Measurements from ENCODE around the gene ARFIP2.
A peak's percentile ranks its signal among the peaks of the same experiment; 100 is the strongest.

The ARFIP2 gene

GRCh38 chr11:6520265-6520664 lies 39.1 kb upstream of the ARFIP2 start:
- TF ChIP-seq, protein P1, sequence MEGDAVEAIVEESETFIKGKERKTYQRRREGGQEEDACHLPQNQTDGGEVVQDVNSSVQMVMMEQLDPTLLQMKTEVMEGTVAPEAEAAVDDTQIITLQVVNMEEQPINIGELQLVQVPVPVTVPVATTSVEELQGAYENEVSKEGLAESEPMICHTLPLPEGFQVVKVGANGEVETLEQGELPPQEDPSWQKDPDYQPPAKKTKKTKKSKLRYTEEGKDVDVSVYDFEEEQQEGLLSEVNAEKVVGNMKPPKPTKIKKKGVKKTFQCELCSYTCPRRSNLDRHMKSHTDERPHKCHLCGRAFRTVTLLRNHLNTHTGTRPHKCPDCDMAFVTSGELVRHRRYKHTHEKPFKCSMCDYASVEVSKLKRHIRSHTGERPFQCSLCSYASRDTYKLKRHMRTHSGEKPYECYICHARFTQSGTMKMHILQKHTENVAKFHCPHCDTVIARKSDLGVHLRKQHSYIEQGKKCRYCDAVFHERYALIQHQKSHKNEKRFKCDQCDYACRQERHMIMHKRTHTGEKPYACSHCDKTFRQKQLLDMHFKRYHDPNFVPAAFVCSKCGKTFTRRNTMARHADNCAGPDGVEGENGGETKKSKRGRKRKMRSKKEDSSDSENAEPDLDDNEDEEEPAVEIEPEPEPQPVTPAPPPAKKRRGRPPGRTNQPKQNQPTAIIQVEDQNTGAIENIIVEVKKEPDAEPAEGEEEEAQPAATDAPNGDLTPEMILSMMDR (IDR thresholded peaks at IDR 0.05; ENCODE audit: insufficient read depth, low read length, missing control alignments), result no peak
- no peak overlapping the region for H3K4me3 ChIP-seq (ENCODE audit: low read depth, low read length)
- ChIA-PET POLR2A (no interaction called here), CTCF (interaction anchor here (0.8 to 3.5 kb wide), 7 partner anchors 11 to 186 kb away, joined by 3 to 22 read pairs (median 4); partner anchors contain the start of gene MRPL17)
- no peak for DNase-seq (ENCODE audit: low read depth, low spot score)

GRCh38 chr11:6516865-6517264 lies 35.7 kb upstream of the ARFIP2 start:
- ChIA-PET CTCF (no interaction called here), POLR2A (no interaction called here)
- TF ChIP-seq, protein P1 (IDR thresholded peaks at IDR 0.05; ENCODE audit: insufficient read depth, low read length, missing control alignments), result no peak
- DNase-seq (ENCODE audit: low read depth, low spot score), result no peak
- H3K4me3 ChIP-seq (ENCODE audit: low read depth, low read length), result no peak overlapping the region

DNA sequence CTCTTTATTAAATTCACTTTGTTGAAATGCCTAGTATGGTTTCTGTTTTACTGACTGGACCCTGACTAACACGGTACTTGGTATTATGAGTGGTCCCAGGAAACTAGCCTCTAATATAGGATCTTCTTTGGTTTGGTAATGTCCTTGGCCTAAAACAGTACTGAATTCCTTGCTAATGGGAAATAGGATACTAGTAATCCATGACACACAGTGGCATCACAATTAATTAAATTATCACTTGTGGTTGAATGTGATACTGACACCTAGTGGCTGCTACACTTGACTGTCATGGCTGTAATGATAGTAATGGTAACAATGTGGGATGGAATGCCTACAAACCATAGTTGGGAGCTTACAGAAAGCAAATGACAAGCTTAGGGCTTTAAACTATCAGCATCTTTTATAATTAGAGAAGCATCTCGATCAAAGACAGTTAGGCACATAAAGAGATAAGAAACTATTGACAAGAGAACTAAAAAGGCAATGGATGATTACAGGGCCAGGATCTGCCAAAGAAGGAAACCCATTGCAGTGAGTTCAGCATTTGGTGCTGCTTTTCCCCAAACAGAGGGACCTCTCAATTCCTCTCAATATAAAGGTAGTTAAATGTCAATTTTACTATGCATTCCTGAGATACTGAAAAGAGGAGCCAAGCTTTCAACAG lies 24.6 kb upstream of the ARFIP2 start:
- peak; percentile 36 for DNase-seq (ENCODE audit: low read depth, low spot score)
- H3K4me3 ChIP-seq (ENCODE audit: low read depth, low read length), result no peak overlapping the region
- POLR2A ChIA-PET, result interaction anchor here (0.6 to 0.7 kb wide), 2 partner anchors 127 to 271 kb away, joined by 3 read pairs; partner anchors contain the start of gene FHIP1B

DNA sequence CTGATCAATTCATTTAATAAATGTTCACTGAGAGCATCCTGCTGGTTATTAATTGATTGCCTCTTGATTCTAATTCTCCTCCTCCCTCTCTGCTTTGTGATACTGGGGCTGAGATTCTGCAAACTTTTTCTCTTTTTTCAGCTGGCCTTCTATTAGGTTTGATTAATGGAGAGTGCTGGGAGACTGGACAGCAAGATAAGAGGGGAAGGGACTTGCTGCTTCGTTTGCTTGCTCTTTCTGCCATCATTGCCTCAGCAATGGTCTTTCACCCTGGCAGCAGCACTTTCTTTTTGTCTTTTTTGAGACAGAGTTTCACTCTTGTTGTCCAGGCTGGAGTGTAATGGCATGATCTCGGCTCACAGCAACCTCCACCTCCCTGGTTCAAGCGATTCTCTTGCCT lies 23.0 kb upstream of the ARFIP2 start:
- ChIA-PET CTCF (interaction anchor here (1.1 to 6.4 kb wide), 16 partner anchors 8 to 192 kb away, joined by 3 to 84 read pairs (median 6); partner anchors contain the start of genes ARFIP2, DNHD1, MRPL17 and TIMM10B), POLR2A (no interaction called here)
- H3K4me3 ChIP-seq (ENCODE audit: low read depth, low read length), result no peak overlapping the region
- TF ChIP-seq, protein P1 (IDR thresholded peaks at IDR 0.05; ENCODE audit: insufficient read depth, low read length, missing control alignments), result no peak
- no peak for DNase-seq (ENCODE audit: low read depth, low spot score)

More for the DNA sequence above, 24.6 kb upstream of the ARFIP2 start:
- CTCF ChIA-PET, result interaction anchor here (0.6 to 6.4 kb wide), 41 partner anchors 8 to 200 kb away, joined by 3 to 84 read pairs (median 5); partner anchors contain the start of genes ARFIP2, DNHD1, MRPL17 and TAF10
- TF ChIP-seq, protein P1 (IDR thresholded peaks at IDR 0.05; ENCODE audit: insufficient read depth, low read length, missing control alignments), result peak; percentile 46

DNA sequence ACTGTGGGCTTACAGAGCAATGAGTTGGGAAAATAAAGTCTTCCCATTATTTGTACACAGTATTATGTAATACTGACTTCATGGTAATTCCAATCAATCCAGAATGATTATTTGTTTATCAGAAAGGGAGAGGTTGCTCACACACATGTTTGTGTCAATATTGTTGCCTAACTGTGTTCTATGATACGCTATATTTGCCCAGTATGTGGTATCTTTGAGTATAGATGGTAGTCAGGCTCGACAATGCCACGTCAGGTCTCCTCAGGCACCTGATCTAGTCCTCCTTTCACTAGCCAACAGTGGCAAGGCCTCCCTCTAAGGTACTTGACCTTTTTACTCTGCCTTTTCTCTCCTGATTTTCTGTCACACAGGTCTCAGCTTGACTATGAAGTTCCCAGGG lies 21.3 kb upstream of the ARFIP2 start:
- CTCF ChIA-PET, result interaction anchor here (0.7 to 1.2 kb wide), 4 partner anchors 13 to 123 kb away, joined by 3 read pairs; no protein-coding TSS in a partner anchor
- DNase-seq (ENCODE audit: low read depth, low spot score), result no peak
- TF ChIP-seq, protein P1 (IDR thresholded peaks at IDR 0.05; ENCODE audit: insufficient read depth, low read length, missing control alignments), result no peak
- POLR2A ChIA-PET, result no interaction called here
- no peak overlapping the region for H3K4me3 ChIP-seq (ENCODE audit: low read depth, low read length)

GRCh38 chr11:6498544-6498943 lies 17.4 kb upstream of the ARFIP2 start:
- H3K4me3 ChIP-seq (ENCODE audit: low read depth, low read length), result no peak overlapping the region
- POLR2A ChIA-PET, result interaction anchor here (0.6 kb wide), 1 partner anchor 45 kb away, joined by 3 read pairs; no protein-coding TSS in a partner anchor
- CTCF ChIA-PET, result interaction anchor here (0.8 to 3.2 kb wide), 6 partner anchors 9 to 119 kb away, joined by 3 to 10 read pairs (median 4); no protein-coding TSS in a partner anchor
- TF ChIP-seq, protein P1 (IDR thresholded peaks at IDR 0.05; ENCODE audit: insufficient read depth, low read length, missing control alignments), result no peak
- DNase-seq (ENCODE audit: low read depth, low spot score), result no peak
